COR-L47 (cell line): ENCODE results near the gene LCE6A.

Experiments used
- DNase-seq: peaks from one replicate; lab custom pipeline; 2025; lab: John Stamatoyannopoulos, UW

The LCE6A gene, protein sequence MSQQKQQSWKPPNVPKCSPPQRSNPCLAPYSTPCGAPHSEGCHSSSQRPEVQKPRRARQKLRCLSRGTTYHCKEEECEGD

DNA sequence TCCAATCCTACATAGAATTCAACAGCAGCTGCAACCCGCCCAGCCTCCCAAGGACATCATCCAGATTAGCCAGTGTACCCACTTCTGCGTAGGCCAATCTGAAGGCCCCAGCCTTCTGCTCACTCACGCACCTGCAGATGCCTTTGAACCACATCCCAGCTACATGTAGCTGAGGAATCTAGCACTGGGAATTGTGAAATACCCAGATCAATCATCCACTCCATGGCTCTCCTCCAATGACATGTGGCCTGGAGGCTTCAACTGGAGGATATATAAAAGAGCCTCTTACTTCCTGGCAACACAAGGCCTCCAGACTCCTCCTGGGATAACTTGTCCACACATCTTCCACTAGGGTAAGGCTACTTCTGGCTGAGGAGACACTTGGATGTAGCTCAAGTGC is at the start of gene LCE6A:
TSS of gene LCE6A (plus strand) at position 301 of the 400 bp plus-strand sequence. CDS start 665 bp downstream, outside the sequence.
- no peak for DNase-seq

DNA sequence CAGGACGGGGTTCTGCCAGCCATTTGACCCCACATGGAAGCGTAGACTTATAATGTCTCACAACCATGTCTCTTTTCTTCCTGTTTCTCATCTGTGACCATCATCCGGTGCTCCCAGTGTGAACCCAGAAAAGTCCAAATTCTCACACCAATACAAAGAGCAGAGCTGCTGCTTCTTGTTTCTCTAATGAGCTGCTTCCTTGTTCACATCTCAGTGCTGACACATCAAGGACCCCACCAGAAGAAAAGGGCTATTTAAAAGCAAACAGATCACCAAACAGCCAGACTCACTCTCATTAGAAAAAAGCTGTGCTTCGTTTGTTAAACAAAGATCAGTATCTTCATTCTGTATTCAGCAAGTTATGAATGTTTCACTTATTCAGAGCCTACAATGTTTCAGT is 47.0 kb upstream of the LCE6A start:
- DNase-seq: no peak

DNA sequence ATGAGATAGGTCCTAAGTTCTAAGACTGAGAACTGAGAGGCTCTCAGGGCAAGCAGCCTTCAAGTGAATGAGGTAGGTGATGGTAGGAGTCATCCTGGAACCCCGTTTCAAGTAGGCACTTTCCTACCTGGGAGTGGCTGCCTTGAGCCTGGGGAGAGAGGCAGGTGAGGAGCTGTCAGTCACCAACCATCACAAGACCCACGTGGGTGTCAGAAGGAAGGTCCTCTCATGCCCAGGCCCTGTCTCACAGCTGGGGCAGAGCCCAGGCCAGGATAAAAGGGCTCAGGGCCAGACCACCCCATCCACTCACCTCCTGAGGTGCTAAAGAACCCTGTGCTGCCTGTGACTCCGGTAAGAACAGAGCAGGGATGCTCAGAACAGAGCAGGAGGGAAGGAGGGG is 46.2 kb upstream of the LCE6A start, which contains the start of gene LCE1D:
TSS of gene LCE1D (plus strand) at position 301 of the 400 bp plus-strand sequence. CDS start 1,074 bp downstream, outside the sequence.
- DNase-seq: no peak

DNA sequence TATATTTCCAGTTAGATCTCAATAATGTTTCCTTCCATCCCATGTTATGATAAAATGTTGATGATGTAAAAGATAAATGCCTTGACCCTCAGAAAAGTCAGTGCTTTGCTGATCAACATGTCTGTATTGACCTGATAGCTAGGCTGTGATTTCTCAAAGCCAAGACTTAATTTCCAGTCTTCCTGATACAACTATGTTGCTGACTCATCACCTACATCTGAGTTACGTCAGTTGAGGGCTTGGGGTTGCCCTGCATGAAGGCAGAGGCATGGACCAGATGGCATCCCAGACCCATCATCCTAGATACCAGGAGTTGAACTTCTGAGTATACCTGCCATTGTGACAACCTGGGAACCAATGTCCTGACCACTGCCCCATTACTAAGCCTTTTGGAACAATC is 41.3 kb upstream of the LCE6A start:
- no peak for DNase-seq

DNA sequence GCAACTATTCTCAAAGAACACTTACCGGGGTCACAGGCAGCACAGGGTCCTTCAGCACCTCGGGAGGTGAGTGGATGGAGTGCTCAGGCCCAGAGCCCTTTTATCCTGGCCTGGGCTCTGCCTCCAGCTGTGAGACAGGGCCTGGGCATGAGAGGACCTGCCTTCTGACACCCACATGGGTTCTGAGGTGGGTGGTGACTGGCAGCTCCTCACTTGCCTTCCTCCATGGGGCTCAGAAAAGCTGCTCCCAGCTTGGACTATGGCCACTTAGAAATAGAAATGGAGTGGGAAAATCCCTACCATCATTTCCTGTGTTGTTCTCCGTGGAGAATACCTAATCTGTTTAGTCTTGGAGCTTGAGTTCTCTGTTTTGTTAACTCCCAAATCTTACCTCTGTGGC is 36.1 kb upstream of the LCE6A start, which contains the start of gene LCE1C:
TSS of gene LCE1C (minus strand) at position 76 of the 400 bp plus-strand sequence. CDS start 1,173 bp downstream, outside the sequence.
- DNase-seq: no peak

DNA sequence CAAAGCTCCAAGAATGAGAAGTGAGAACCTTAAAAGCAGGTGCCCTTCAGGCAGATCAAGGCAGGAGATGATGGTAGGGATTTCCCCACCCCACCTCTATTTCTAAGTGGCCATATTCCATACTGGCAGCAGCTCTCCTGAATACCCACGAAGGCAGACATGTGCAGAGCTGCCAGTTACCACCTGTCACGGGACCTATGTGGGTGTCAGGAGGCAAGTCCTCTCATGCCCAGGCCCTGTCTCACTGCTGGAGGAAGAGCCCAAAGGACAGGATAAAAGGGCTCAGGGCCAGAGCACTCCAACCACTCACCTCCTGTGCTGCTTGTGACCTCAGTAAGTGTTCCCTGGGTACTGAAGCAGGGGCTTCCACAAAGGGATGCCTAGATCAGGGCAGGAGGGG is 31.6 kb upstream of the LCE6A start:
- DNase-seq: no peak

DNA sequence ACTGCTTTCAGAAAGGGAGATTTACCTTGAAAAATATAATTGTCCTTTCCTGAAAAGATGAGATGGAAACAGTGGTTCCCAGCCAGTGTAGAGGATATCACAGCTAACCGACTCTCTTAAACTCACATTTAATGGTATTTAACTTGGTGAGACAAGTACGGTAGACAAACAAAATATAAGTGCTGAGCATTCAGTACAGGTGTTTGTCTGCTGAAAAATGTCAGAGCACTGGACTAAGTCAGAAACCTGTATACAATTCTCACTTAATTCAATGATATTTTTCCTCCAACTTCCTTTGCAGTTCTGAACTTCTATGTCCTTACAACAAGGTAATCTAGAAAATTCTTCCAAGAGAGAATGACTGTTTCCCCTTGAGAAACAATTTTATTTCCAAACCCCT is 31.0 kb upstream of the LCE6A start, which contains the start of gene LCE1B:
TSS of gene LCE1B (plus strand) at position 301 of the 400 bp plus-strand sequence. CDS start 476 bp downstream, outside the sequence.
- DNase-seq: no peak

DNA sequence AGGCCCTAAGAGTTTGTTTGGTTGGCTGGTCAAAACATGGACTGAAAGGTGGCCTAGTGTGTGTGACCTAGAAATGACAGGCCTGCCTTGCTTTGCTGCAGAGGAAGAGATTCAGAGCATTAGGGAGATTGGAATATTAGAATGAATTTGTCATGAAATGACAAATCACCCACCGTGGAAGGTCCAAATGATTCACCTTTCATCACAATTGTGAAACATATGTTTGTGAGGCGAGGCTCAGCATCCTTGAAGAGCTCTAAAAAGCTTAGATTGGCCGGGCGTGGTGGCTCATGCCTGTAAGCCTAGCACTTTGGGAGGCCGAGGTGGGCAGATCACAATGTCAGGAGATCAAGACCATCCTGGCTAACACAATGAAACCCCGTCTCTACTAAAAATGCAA is 25.3 kb upstream of the LCE6A start:
- no peak for DNase-seq

DNA sequence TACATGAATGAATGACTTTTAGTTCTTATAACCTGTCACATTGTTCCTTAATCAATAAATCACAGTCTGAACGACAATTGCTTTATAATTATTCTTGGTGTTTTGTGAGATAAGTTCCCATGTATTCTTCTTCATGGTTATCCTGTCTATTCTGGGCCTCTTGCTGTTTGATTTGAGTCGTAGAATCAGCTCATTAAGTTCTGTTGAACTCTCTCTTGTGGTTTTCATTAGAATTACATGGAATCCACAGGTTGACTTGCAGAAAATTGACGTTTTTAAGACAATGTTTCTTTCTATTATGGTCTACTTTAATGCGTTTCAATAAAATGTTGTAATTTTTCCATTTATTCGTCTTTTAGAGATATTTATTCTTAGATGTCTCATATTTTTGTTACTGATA is 19.4 kb upstream of the LCE6A start:
- DNase-seq: no peak

DNA sequence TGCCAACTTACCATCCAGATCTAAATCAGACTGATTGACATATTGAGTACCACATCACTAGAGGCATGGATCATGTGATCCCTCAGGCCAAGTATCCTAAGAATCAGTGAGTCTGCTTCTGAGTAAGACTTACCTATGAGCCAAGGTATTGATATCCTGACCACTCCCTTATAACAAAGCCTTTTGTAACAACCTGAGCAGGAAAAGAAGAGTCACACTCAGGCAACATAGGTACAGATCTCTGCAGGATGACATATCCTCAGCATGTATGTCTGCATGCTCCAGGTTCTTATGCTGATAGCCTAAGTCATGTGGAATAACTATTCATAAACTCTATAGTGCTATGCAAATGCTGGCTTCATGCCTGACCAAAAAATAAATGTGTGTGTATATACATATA is 17.7 kb upstream of the LCE6A start:
- DNase-seq: no peak

DNA sequence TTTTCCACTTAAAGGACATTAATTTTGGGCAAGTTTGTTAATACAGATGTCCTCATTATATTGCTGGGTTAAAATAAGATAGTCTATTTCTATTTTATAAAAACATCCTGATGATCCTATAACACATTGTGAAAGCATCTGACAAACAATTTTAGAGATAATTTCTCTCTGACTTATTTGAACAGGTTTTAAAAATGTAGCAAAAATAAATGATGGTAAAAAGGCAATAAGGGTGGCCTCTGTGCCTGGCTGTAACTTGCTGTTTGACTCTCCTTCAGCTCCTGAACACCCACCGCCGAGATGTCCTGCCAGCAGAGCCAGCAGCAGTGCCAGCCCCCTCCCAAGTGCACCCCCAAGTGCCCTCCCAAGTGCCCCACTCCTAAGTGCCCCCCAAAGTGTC is 15.5 kb upstream of the LCE6A start, which contains the start of gene LCE1A:
TSS of gene LCE1A (plus strand) at position 301 of the 400 bp plus-strand sequence. CDS start at position 301, 0 bp downstream.
- no peak for DNase-seq

DNA sequence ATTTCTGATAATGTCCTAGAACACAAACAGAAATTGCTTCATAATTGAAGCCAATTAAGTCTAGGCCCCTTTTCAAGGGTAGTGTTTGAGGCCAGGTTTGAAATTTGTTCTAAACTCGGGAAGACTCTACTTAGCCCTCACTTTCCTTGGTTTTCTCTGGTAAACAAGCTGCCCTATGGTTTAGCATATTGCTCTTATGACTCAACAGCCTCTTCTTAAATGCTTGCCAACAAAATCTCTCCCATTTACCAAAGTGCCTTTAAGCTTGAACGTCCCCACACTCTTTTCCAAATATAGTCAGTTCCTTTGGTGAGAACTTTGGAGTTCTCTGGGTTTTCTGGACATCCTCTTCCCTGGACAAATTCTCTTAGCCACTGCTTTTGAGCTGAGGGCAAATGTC is 5.8 kb upstream of the LCE6A start:
- no peak for DNase-seq

DNA sequence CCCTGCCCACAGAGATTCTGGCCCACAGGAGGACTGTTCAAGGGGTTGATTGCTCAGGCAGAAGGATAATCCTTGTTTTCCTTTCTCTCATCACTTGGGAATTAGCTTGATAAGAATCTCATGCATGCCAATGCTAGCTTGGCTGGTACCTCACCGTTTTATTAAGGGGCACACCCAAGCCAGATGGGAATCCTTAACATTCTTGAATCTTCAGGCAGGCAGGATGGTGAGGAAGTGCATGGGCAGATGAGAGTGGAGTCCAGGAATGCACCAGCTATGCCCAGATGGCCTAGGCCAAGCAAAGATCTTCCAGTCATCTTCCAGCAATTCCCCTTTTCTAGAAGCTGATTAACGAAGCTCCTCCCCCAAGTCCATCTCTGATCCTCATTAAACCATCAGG is 13.0 kb downstream of the LCE6A start:
- no peak for DNase-seq

DNA sequence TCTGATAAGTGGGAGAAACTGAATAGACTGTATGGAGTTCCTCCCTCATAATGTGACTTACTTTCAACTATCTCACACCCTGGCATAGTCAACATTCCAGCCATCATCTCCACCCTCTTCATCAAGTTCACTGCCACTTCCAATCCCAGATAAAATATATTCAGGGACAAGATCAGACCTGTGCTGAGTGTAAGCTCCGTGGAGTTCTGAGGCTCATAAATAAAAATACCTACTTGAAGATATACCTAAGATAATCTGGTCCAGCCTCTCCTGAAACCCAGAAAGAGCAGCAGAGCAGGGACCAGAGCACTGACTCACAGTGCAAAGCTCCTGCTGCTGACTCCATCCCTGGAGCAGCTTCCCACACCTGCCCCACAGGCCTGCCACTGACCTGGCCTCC is 15.4 kb downstream of the LCE6A start:
- no peak for DNase-seq

DNA sequence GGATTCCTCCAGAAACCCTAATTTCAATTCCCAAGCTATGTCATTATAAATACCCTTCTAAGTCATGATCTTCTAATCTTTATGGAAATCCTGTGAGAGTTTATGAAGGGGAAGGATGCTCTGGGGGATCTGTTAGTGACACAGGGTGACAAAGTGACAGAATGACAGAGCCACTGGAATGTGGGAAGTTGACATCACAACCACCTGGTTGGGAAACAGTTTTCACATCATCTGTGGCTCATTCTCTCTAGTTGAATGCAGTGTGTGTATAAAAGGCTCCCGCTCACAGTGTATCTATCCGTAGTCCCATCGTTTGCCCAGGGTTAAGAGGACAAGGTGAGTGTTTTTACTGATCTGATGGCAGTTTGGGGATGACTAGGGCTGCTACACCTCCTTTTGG is 17.0 kb downstream of the LCE6A start, which contains the start of gene LCE7A:
TSS of gene LCE7A (plus strand) at position 301 of the 400 bp plus-strand sequence. CDS start 702 bp downstream, outside the sequence.
- DNase-seq: no peak

DNA sequence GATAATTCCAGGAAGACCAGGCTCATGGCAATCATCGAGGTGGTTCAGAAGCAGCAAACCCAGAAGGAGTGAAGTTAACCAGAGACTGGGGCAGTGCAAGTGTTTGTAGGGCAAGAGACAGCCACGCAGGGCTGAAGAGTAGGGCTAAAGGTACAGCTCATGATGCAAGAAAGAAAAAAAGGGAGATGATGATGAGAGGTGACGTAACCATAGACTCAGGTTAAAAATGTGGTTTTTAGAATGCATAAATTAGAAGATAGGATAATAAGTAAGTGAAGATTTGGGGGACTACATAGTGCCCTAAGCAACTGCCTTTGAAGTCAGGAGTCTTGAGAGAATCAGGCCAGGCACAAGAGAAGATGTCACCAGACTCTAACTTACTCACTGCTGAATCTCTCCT is 17.5 kb downstream of the LCE6A start:
- DNase-seq: no peak

DNA sequence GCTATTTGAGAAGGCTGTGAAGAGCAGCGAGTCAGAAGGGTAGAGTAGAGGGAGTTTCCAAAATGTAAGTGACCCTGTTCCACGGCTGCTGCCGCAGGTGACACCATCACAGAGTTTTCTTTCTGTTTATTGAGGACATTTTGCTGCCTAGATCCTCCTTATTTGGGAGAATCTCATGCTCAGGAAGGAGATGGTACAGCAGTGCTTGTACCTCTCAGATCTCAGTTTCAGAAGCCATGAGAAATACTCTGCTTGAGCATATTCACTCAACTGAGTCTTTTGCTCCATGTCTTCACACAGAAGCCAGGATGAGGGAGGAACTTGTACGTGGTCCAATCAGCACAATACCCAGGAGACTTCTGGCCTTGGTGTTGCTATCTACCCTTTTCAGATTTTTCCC is 18.7 kb downstream of the LCE6A start:
- DNase-seq: no peak

DNA sequence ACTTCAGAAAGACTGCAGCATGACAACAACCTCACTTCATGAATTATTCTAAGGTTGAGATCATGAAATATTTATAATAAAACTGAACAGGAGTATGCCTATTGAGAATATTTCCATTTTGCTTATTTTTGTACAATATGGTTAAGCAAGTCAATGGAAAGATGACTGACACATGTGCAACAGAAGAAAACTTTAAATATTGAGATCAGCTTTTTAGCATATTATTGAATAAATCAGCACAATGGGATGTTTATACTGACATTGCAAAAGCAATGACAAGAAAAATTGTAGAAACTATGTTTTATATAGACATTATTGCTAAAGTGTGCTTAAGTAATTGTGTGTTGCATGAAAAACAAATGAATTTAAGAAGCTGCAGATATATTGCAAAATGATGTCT is 21.8 kb downstream of the LCE6A start:
- DNase-seq: no peak

DNA sequence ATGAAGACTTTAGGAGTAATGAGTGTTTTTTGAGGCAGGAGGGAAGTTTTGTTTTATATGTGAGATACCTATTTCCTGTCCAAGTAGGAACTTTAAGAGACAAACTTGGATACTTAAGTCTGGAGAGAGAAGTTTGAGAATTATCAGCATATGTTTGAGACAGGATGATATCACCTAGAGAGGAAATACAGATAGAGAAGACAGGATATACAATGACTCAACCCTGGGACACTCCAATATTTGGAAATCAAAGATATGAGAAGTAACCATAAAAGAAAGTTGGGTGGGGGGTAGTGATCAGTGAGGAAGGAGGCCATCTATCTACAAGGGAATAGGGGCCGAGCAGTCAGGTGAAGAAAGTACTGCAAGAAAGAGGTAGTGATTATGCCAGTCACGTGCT is 23.7 kb downstream of the LCE6A start:
- DNase-seq: no peak

DNA sequence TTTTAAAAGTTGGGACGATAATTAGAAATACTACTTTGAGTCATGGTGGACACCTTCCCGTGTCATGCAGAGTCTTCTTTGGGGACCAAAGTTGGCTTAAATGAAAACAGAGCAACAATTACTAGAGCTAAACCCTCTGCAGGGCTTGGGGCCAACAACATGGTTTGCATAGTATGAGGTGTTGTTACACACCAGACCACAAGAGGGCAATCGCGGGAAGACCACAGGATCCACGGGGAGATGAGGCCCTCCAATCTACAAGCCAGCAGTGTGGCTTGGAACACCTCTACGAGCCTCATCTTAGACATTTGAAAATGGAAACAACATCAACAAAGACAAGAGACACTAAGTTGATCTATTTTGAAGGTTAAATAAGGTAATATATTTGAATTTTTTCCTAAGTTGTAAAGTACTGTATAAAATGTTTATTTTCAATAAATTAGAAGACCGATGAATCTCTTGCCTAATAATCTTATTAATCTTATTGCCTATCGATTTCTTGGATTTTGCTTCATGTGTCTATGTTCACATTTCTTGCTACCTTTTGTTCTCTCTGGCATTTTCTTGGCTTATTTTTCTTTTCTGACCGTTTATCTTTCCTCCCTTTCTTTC is 27.3 kb downstream of the LCE6A start:
- peak; percentile 39 for DNase-seq

DNA sequence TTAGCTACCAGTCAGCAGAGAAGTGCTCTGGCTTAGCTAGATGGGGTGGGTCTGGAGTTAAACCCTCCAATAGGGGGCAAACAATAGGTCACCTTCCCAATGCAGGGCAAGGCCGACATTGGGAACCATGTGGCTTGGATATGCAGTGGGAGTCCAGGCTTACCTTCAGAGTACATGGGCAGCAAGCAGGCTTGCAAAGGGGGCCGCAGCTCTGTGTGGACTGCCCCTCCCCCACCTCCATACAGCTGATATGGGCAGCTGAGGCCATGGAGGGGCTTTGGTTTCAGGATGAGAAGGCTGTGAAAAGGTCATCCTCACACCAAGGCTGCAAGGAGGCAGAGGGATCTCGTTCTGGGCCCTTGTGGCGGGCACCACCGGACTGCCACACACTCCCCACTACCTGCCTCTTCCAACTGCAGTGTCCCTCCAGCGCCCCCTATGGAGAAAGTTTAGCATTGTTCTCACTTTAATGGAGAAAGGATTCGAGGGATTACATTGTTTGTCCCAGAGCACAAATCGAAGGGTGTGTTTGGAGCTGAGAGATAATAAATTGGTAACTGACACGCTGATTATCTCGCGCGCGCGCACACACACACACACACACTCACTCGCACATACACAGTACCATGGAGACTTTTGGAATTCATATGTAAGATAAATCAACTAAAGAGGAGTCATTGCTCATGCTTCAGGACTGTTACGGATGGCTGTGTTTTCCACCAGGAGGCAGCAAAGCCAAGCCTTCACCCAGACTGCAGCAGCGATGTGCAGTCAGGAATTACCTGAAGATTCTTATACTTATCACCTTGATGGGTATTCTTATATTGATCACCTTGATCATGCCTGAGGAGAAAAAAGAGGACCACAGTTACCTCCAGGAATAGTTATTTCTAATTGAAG is 28.4 kb downstream of the LCE6A start:
- peak; percentile 6 for DNase-seq

DNA sequence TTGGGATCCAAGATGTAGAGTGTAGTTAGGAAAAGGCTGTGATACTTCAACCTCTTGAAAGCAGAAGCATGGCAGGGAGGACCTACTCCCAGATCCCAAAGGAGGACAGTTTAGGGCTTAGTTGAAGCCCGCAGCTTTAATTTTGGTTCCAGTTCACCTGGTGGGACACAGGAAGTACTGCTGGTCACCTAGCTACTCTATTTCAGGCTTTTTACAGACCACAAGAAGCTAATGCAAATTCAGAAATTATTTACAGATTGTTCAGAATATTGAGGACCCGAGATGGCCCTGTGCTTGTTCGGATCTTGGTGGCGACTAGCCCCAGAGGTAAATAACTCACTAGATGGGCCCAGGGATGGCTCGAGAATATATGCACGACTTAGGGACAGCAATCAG is 29.1 kb downstream of the LCE6A start:
- no peak for DNase-seq

DNA sequence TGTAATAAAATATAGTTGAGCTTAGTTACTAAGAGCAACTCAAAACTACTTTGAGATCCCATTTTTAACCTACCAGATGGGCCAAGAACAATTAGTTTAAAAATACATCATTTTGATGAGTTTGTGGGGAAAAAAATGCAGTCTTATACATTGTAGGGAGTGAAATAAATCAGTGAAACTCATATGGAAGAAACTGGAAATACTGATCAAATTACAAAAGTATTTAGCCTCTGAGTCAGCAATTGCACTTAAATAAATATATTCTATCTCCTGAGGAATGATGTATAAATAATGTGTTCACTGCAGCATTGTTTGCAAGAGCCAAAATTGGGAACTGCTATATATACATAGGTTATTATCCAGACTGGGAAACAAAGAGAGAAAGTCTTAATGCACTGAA is 30.8 kb downstream of the LCE6A start:
- no peak for DNase-seq
